ENCODE results near the gene CD63.

CD63 gene

DNA sequence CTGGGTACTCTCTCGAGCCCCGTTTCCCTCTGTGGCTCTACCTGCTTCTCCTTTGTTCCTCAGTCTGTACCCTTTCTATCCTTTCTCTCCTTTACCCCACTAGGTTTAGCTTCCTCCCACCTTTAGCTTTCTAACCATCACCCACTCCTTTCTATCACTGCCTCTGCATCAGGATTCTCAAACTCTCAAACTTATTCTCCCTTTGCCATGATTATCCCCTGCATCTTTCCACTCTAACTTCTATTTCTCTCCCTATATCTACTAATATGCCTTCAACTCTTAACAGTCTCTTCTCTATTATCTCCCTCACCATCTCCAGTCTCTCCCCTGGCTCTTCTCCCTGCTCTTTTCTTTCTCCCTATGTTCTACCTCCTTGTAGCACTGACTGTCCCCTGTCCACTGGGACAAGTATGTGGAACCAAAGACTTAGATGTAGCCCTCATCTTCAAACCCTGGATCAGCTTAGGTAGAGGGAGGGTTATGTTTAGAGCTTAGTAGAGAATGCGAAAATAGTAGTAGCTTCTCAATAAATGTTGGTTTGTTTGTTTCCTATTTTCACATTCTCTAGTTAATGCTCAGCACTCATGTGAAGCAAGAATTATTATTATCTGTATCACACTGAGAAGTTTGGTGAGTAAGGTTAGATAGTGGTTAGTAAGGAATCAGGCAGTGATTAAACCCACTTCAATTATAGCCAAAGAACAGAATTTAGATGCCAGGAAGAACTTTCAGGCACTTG is 17.5 kb upstream of the CD63 start:
- TF ChIP-seq JUND (IDR thresholded peaks at IDR 0.05; ENCODE audit: low read depth), result no peak
- DNase-seq (ENCODE audit: low read depth in 1 of 2, low spot score in 1 of 2), result no peak
- in situ Hi-C loops (cut with HindIII; ENCODE audit: low pct_unique_long_range_greater_than_20kb, low sequenced_read_pairs), result no loop called here

DNA sequence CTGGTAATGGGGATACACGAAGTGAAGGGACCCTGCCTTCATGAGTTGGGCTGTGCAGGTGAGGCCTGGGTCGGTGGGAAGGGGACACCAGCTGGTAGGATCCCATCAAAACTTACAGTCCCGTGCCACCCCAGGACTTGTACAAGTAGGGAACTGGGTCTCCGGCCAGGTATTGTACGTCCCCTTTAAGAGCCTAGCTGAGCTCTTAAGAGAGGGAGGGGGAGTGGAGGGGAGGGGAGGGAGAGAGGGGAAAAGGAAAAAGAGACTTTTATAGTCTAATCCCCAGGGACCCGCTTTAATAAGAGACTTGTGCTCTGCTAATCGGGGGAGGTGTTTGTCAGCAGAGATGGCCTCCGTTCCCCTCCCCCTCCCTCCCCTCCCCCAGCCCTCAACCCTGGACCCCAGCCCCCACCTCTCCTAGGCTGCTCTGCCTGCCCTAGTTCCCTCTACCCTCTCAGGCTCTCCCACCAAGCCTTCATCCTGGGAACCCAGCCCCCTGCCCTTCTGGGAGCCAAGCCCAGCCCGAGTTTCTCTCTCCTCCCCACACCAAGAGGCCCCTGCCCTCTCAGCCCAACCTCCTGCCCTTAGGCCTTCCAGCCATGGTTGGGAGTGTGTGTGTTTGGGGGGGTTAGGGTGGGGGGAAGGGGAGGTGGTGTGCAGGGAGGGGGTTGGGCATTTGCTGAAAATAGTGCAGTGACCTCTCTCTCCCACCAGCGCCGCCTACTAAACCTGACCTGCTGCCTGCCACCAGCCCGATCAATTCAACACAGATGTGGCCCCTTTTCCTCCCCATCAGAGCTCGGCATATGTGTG is 16.8 kb upstream of the CD63 start:
- DNase-seq (ENCODE audit: low read depth in 1 of 2, low spot score in 1 of 2), result no peak
- in situ Hi-C loops (cut with HindIII; ENCODE audit: low pct_unique_long_range_greater_than_20kb, low sequenced_read_pairs), result no loop called here
- TF ChIP-seq JUND (IDR thresholded peaks at IDR 0.05; ENCODE audit: low read depth), result no peak

DNA sequence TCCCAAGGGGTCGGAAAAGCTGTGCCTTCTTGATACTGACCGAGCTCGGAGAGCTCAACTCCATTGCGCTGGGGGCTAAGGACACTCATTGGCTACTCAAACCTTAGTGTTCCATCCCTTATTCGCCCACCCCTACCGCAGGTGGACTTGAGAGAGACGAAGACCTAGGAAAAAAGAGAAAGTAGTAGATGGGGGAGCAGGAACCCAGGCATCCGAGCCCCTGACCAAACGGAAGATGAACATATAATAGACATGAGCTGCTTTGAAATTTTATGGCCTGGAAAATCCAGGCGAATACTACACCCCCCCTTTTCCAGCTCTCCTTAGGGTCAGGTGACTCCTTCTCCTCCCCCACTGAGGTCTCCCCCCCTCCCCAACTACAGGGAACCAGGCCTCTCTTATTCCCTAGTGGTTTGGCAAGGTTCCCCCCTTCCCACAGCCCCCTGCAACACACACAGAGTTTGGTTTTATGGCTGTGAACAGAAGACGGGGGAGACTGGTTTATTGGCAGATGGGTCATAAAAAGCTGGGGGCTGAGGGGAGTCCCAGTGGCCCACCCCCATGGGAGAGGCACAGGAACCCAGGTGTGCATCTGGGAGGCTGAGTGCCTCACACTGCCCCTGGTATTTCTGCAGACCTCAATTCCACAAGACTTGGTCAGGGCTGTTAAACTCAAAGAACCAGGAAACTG is 15.7 kb upstream of the CD63 start:
- in situ Hi-C loops (cut with HindIII; ENCODE audit: low pct_unique_long_range_greater_than_20kb, low sequenced_read_pairs), result no loop called here
- no peak for DNase-seq (ENCODE audit: low read depth in 1 of 2, low spot score in 1 of 2)
- TF ChIP-seq JUND (IDR thresholded peaks at IDR 0.05; ENCODE audit: low read depth), result no peak

DNA sequence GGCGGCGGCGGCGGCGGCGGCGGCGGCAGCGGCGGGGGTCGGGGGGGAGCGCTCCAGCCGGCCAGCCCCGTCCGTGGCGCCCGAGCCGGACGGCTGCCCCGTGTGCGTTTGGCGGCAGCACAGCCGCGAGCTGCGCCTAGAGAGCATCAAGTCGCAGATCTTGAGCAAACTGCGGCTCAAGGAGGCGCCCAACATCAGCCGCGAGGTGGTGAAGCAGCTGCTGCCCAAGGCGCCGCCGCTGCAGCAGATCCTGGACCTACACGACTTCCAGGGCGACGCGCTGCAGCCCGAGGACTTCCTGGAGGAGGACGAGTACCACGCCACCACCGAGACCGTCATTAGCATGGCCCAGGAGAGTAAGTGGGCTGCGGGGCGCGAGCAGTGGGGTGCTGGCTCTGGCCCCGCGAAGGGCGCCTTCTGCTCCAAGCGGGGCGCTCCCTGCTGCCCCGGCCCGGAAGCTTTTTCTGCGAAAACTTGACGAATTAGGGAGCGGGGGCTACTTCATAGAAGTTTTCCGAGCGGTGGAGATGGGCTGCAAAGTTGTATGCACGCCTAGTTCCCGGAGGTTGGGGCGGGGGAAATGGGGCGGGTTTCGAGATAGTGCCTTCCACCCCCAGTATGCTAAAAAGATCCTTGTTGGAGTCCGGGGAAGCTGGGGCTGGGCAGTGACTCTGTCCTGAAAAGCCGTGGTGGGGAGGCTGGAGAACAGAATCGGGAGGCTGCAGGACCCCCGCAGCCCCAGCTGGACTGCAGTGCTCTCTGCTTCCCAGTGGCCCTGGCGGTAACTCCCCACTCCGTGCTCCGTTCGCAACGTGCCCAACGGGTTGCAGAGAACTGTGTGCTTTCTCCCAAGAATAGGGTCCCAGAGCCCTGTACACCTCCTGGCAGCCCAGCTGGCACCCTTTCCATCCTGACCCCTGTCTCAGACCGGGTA is 14.9 kb upstream of the CD63 start:
- peak; percentile 72 to 76 for DNase-seq (ENCODE audit: low read depth in 1 of 2, low spot score in 1 of 2)
- TF ChIP-seq JUND (IDR thresholded peaks at IDR 0.05; ENCODE audit: low read depth), result no peak
- in situ Hi-C loops (cut with HindIII; ENCODE audit: low pct_unique_long_range_greater_than_20kb, low sequenced_read_pairs), result no loop called here

DNA sequence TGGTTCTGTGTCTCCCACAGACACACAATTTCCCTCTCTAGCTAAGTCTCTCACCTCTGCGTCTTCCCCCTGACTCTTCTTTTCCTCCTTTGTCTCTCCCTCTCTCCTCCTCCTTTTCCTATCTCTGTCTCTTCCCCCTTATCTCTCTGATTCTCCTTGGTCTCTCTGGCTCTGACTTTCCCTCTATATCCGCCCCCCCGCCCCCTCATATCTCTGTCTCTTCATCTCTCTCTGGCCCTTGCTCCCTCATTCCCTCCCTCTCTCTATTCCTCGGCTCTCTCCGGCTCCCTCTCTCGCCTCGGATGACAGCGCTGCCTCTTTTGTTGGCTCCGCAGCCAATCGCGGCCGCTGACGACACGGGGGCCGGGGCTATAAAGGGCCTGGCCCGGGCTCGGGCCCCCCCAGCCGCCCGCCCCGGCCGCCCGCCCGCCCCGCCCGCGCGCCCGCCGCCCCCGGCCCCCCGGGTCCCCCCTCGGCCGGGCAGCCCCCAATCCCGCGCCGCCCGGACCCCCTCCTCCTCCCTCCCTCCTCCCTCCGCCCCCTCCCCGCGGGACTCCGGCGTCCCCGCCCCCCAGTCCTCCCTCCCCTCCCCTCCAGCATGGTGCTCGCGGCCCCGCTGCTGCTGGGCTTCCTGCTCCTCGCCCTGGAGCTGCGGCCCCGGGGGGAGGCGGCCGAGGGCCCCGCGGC is 14.1 kb upstream of the CD63 start, which contains the start of gene GDF11:
GDF11 (plus strand) TSS at position 404 of the 687 bp plus-strand sequence; CDS start at position 599, 195 bp downstream.
- no peak for TF ChIP-seq JUND (IDR thresholded peaks at IDR 0.05; ENCODE audit: low read depth)
- DNase-seq (ENCODE audit: low read depth in 1 of 2, low spot score in 1 of 2), result peak; percentile 89 to 96
- in situ Hi-C loops (cut with HindIII; ENCODE audit: low pct_unique_long_range_greater_than_20kb, low sequenced_read_pairs), result no loop called here

DNA sequence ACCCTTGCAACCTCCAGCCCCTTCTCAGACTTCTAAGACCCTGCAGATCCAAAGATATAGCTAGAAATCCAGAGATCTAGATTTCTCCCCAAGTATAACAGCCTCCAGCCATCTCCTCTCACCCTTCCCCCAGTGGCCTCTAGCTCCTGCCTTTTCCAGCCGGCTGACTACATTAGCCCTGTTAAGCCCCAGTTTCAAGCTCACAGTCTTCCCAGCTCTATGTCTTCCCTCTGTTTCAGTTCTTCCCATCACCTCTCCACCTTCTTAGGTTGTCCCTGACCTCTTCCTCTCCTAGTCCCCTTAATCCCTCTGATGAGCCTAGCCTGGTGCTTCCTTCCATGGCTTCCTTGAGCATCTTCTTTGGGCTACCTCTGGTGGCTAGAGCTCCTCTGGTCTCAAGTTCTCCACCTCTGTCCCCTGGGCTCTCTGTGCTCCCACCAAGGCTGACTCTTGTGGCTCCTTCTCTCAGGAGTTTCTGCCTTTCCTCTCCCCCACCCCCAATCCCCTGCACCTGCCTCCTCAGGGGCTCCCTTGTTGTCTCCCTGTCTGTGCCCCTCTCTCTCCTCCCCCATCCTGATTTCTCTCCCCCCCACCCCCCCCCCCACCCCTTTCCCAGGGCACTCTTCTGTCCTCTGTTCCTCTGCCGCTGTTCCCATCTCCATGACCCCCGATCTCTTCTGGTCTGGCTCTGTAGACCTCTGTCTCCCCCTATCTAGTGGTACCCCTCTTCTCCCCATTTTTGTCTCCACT is 13.3 kb upstream of the CD63 start:
- TF ChIP-seq JUND (IDR thresholded peaks at IDR 0.05; ENCODE audit: low read depth), result no peak
- no peak for DNase-seq (ENCODE audit: low read depth in 1 of 2, low spot score in 1 of 2)
- in situ Hi-C loops (cut with HindIII; ENCODE audit: low pct_unique_long_range_greater_than_20kb, low sequenced_read_pairs), result no loop called here

DNA sequence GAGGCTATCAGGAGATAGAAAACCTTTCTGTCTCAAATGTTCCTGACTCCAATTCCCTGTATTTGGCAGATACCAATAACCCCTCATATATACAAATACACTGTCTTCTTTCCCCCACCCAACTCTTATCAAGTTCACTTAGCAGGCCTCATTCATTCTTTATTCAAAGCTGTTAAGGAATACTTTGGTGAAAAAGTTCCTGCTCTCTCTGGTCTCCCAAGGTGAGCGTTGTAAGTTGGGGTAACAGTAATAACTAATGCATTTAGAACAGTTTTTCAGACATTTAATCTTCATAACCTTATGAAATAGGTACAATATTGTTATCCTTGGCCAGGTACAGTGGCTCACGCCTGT is 10.2 kb upstream of the CD63 start:
- in situ Hi-C loops (cut with HindIII; ENCODE audit: low pct_unique_long_range_greater_than_20kb, low sequenced_read_pairs), result no loop called here
- DNase-seq (ENCODE audit: low read depth in 1 of 2, low spot score in 1 of 2), result no peak
- no peak for TF ChIP-seq JUND (IDR thresholded peaks at IDR 0.05; ENCODE audit: low read depth)

DNA sequence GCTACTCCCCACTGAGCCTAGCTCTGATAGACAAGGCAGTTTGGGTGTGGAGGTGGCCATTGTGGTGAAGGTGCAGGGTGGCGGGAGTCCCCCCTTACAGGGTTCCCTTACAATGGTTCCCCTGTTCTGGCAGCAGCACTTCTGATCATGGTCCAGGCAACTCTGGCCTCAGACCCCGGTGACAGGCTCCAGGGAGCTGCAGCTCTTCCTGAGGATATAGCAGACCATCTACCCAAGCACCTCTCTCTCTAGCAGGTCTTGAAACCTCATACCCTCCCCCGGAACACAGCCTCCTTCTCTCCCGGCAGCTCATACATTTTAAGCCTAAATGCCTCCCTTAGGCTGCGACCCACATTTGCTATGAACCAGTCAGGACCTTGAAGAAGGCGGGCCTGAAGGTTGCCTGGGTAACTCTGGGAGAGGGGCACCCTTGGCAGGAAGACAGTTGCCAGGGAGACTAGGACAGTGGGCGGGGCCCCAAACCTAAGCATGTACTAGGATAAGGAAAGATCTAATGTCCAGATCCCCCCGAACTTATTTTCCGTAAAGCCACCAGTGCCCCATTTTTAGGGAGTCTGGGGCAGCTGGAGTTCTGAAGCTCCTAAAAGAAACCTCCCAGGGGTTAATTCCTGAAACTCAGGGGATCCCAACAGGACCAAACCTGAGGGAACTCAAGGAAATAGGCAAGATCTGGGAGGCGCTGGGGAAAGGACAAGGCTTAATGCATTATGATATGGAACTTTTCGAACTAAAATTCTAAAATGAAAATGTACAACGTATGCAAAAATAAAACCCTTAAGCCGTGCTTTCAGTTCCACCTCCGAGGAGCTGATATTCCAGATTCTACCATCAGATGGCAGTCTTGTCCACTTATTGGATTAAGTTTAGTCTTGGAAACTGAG is 9.6 kb upstream of the CD63 start:
- in situ Hi-C loops (cut with HindIII; ENCODE audit: low pct_unique_long_range_greater_than_20kb, low sequenced_read_pairs), result no loop called here
- peak in 1 of 2 experiments; percentile 88 for DNase-seq (ENCODE audit: low read depth in 1 of 2, low spot score in 1 of 2)
- TF ChIP-seq JUND (IDR thresholded peaks at IDR 0.05; ENCODE audit: low read depth), result no peak

DNA sequence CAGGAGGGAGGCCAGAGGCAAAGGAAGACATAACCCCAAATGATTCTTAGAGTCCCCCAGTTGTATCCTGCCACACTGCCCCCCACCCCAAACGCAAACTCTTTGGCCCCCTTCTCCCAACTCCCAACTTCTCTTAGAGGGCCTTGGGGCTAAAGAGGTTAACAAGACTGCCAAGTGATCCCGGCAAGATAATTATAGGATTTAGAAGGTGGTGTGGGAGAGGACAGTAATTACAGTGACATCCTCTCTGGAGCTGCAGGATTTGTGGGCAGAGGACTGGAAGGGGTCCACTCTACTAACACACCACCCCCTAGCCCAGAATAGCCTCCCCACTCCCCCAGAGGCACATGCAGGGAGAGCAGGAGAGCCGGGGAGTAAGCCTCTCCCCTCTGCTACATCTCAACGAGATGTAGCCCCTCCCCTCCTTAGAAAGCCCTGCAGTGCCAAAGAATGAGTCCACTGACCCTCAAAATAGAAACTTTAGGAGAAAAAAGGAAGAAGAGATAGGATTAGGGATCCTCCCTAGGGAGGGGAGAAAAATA is 8.8 kb upstream of the CD63 start:
- no peak for TF ChIP-seq JUND (IDR thresholded peaks at IDR 0.05; ENCODE audit: low read depth)
- DNase-seq (ENCODE audit: low read depth in 1 of 2, low spot score in 1 of 2), result no peak
- in situ Hi-C loops (cut with HindIII; ENCODE audit: low pct_unique_long_range_greater_than_20kb, low sequenced_read_pairs), result no loop called here

All from T47D (cell line).